B cell (primary cell): Measurements from ENCODE around the gene SLC23A2. TPM values are rescaled to one million over a fixed set of nuclear protein-coding genes. Genes with fewer than 3 reads are reported as not detected.
"Not testable (repeated sequence)": the region's sequence is repeated elsewhere in the genome, so short reads cannot be mapped to it uniquely, and the experiment has no call there.

Experiments used
- ATAC-seq: fragments of 200-7000 bp; cut with Tn5 transposase; one replicate; pipeline ENCODE4 v1.10.0; 2021; ENCODE audit warnings: low read depth, mild to moderate bottlenecking, moderate number of reproducible peaks, moderate library complexity
- CTCF ChIA-PET: fragments of 350-600 bp; sonication (Branson Sonifier 250); formaldehyde crosslinking; loops from one replicate; lab custom pipeline; 2021; ENCODE audit warnings: antibody characterized with exemption, inconsistent platforms; lab: Charles Lee
- POLR2A ChIA-PET: fragments of 350-600 bp; sonication (Branson Sonifier 250); formaldehyde crosslinking; loops from one replicate; lab custom pipeline; 2021; ENCODE audit warnings: antibody characterized with exemption; lab: Charles Lee
- DNase-seq: peaks from one replicate; pipeline ENCODE4 v3.0.0; 2013
- H2AFZ ChIP-seq: 2 replicates; pipeline ENCODE4 v1.6.1; 2012; ENCODE audit warnings: mild to moderate bottlenecking, low read depth, low read length; ENCODE audit not compliant: insufficient read depth, poor library complexity, severe bottlenecking
- H3K27ac ChIP-seq, 2 donors: 1 replicate in 1 of 2; 2 replicates in 1 of 2; pipeline ENCODE4 v1.5.1; 2012 to 2013; ENCODE audit warnings: low read length in 2 of 2, mild to moderate bottlenecking in 2 of 2, moderate library complexity in 1 of 2
- H3K27me3 ChIP-seq, 4 experiments: fragments of 200-600 bp in 1 of 4; sonication (generic) in 1 of 4; replicated peaks in 1 of 4; 1 replicate in 2 of 4; 2 replicates in 2 of 4; pipeline versions ENCODE4 v1.6.1 to v1.7.0; 2013 to 2016; ENCODE audit warnings: low read length in 3 of 4, mild to moderate bottlenecking in 2 of 4, mixed read lengths in 1 of 4, moderate library complexity in 1 of 4; ENCODE audit not compliant: insufficient read depth in 4 of 4, control insufficient read depth in 3 of 4; ENCODE audit errors: control extremely low read depth in 1 of 4
- H3K36me3 ChIP-seq, 2 experiments: replicated peaks in 1 of 2; 1 replicate in 1 of 2; 2 replicates in 1 of 2; pipeline versions ENCODE4 v1.6.1 to v1.7.1; 2013; ENCODE audit warnings: low read length in 1 of 2; ENCODE audit not compliant: insufficient read depth in 2 of 2, control insufficient read depth in 1 of 2; ENCODE audit errors: control extremely low read depth in 1 of 2, extremely low read depth in 1 of 2
- H3K4me1 ChIP-seq, 2 donors: fragments of 200-600 bp in 1 of 2; sonication (generic) in 1 of 2; 1 replicate in 1 of 2; 2 replicates in 1 of 2; pipeline versions ENCODE4 v1.5.1 to v1.6.1; 2013 to 2017; ENCODE audit warnings: low read length in 2 of 2; ENCODE audit not compliant: control insufficient read depth in 2 of 2, insufficient read depth in 2 of 2
- H3K4me2 ChIP-seq: replicated peaks from 2 replicates; pipeline ENCODE3; 2012; ENCODE audit warnings: mild to moderate bottlenecking, low read depth, low read length; ENCODE audit not compliant: poor library complexity, severe bottlenecking
- H3K4me3 ChIP-seq, 5 experiments: fragments of 200-600 bp in 1 of 5; sonication (generic) in 1 of 5; 1 replicate in 3 of 5; 2 replicates in 2 of 5; pipeline versions ENCODE4 v1.5.1 to v1.7.0; 2011 to 2016; ENCODE audit warnings: low read length in 4 of 5, mild to moderate bottlenecking in 4 of 5, low read depth in 2 of 5, control low read depth in 1 of 5, moderate library complexity in 1 of 5; ENCODE audit not compliant: insufficient read depth in 1 of 5; ENCODE audit errors: control extremely low read depth in 1 of 5, extremely low read depth in 1 of 5
- H3K79me2 ChIP-seq: fragments of 200-600 bp; sonication (generic); one replicate; pipeline ENCODE4 v1.6.0; 2016; ENCODE audit warnings: low read length; ENCODE audit not compliant: control insufficient read depth, insufficient read depth
- H3K9ac ChIP-seq: fragments of 200-600 bp; sonication (generic); 2 replicates; pipeline ENCODE4 v1.6.1; 2017; ENCODE audit warnings: mild to moderate bottlenecking, low read length, moderate library complexity
- H3K9me3 ChIP-seq, 3 donors: one replicate each; pipeline versions ENCODE4 v1.6.1 to v1.7.1; 2013; ENCODE audit warnings: low read length in 2 of 3; ENCODE audit not compliant: control insufficient read depth in 2 of 3, insufficient read depth in 1 of 3; ENCODE audit errors: control extremely low read depth in 1 of 3
- H4K20me1 ChIP-seq: 2 replicates; pipeline ENCODE4 v1.6.0; 2012; ENCODE audit warnings: mild to moderate bottlenecking, low read length; ENCODE audit not compliant: insufficient read depth, control insufficient read depth, poor library complexity, severe bottlenecking
- H3K27ac Mint-ChIP-seq: one replicate; pipeline ENCODE4 v1.8.0; 2021; ENCODE audit warnings: mixed read lengths
- H3K27me3 Mint-ChIP-seq: one replicate; pipeline ENCODE4 v1.8.0; 2021; ENCODE audit warnings: mixed read lengths
- H3K4me1 Mint-ChIP-seq: one replicate; pipeline ENCODE4 v1.8.0; 2021; ENCODE audit warnings: mixed read lengths
- H3K4me3 Mint-ChIP-seq: one replicate; pipeline ENCODE4 v1.8.0; 2021; ENCODE audit warnings: mixed read lengths
- H3K9me3 Mint-ChIP-seq: one replicate; pipeline ENCODE4 v1.8.0; 2022; ENCODE audit warnings: mixed read lengths; ENCODE audit not compliant: insufficient read depth
- CTCF ChIP-seq: fragments of 200-600 bp; IDR thresholded peaks from one replicate; pipeline ENCODE4 v1.8.0; 2022; ENCODE audit warnings: antibody characterized with exemption, mild to moderate bottlenecking
- EZH2 ChIP-seq: IDR thresholded peaks from 2 replicates; pipeline ENCODE4 v1.6.1; 2012; ENCODE audit warnings: borderline replicate concordance, low read depth, mild to moderate bottlenecking, moderate library complexity, low read length; ENCODE audit not compliant: insufficient read depth, poor library complexity, severe bottlenecking
- WGBS: methylation state at CpG from one replicate; pipeline ENCODE4 v1.1.5; 2013; ENCODE audit warnings: missing lambda C conversion rate; ENCODE audit not compliant: insufficient coverage; 5-methylcytosine and 5-hydroxymethylcytosine counted together
- intact Hi-C: fragments of 100-400 bp; cut with micrococcal nuclease; formaldehyde crosslinking; loops from one replicate; pipeline ENCODE4 v1.10.0; 2022
- polyA plus RNA-seq: library from polyadenylated mRNA; depleted of rRNA; stranded (reverse); fragments of >200 nt; gene quantifications from 2 replicates; pipeline ENCODE4 v1.2.3, GENCODE V29; 2012
- total RNA-seq, 2 donors: library from RNA; stranded (reverse); fragments of 120-200 nt in 1 of 2; gene quantifications; 1 replicate in 1 of 2; 2 replicates in 1 of 2; pipeline versions ENCODE4 v1.2.3 to v1.2.4, GENCODE V29; 2013 to 2022

The SLC23A2 gene
- total and polyA plus RNA-seq, 2 donors (not counting 1 experiment from before 2014, with no cell fraction given), result 23.6 to 70.7 TPM

GRCh38 chr20:4924032-4924431 is 77.3 kb downstream of the SLC23A2 start:
- H3K4me2 ChIP-seq, result no peak overlapping the region
- H3K4me1 ChIP-seq, result no peaks in the 10 kb centered on the region
- peaks cover 0 to 33% of the 10 kb centered on the region in 2 experiments for H3K36me3 ChIP-seq
- H2AFZ ChIP-seq, result no peak overlapping the region
- CTCF ChIA-PET, result no interaction called here
- peak overlapping the region; percentile 37 for H3K27ac Mint-ChIP-seq
- no peaks in the 10 kb centered on the region for H3K27me3 Mint-ChIP-seq
- peaks cover 20% of the 10 kb centered on the region for H3K4me1 Mint-ChIP-seq
- no peak overlapping the region for H3K9ac ChIP-seq
- H3K4me3 Mint-ChIP-seq, result no peak overlapping the region
- no peak for DNase-seq
- no peak for ATAC-seq
- peaks cover 52% of the 10 kb centered on the region for H3K79me2 ChIP-seq
- POLR2A ChIA-PET, result no interaction called here
- H3K4me3 ChIP-seq, result no peak overlapping the region
- no peak overlapping the region for H3K27ac ChIP-seq
- H3K9me3 ChIP-seq, result no peaks in the 10 kb centered on the region
- H3K27me3 ChIP-seq, result no peaks in the 10 kb centered on the region
- peaks cover 7% of the 10 kb centered on the region for H4K20me1 ChIP-seq
- H3K9me3 Mint-ChIP-seq, result no peaks in the 10 kb centered on the region
- 100% methylated on average over 6 of the region's 6 CpGs for WGBS
- intact Hi-C loops, result no loop called here
- TF ChIP-seq CTCF (no peak), EZH2 (no peak)

GRCh38 chr20:4922186-4922585 is 79.1 kb downstream of the SLC23A2 start:
- H3K27me3 Mint-ChIP-seq, result no peaks in the 10 kb centered on the region
- no peak for ATAC-seq
- H3K36me3 ChIP-seq, result peaks cover 0 to 15% of the 10 kb centered on the region in 2 experiments
- no peaks in the 10 kb centered on the region for H3K9me3 Mint-ChIP-seq
- H3K4me3 ChIP-seq, result no peak overlapping the region
- H3K27ac Mint-ChIP-seq, result no peak overlapping the region
- H3K4me2 ChIP-seq, result no peak overlapping the region
- H3K79me2 ChIP-seq, result peaks cover 39% of the 10 kb centered on the region
- H3K4me1 Mint-ChIP-seq, result peaks cover 35% of the 10 kb centered on the region
- 100% methylated on average over 3 of the region's 4 CpGs for WGBS
- H3K4me3 Mint-ChIP-seq, result no peak overlapping the region
- DNase-seq, result no peak
- H3K9ac ChIP-seq, result no peak overlapping the region
- no peak overlapping the region for H2AFZ ChIP-seq
- no peak overlapping the region for H3K27ac ChIP-seq
- ChIA-PET POLR2A (no interaction called here), CTCF (interaction anchor here (0.6 kb wide), 1 partner anchor 309 kb away, joined by 3 read pairs; no protein-coding TSS in a partner anchor)
- no peaks in the 10 kb centered on the region for H3K27me3 ChIP-seq
- H3K9me3 ChIP-seq, result no peaks in the 10 kb centered on the region
- intact Hi-C loops, result no loop called here
- TF ChIP-seq EZH2, result no peak
- no peak for TF ChIP-seq CTCF
- peaks cover 12% of the 10 kb centered on the region for H4K20me1 ChIP-seq
- no peaks in the 10 kb centered on the region for H3K4me1 ChIP-seq

GRCh38 chr20:4921271-4921670 is 80.0 kb downstream of the SLC23A2 start:
- DNase-seq, H3K27ac Mint-ChIP-seq, H3K4me1 ChIP-seq, H3K27ac ChIP-seq, ATAC-seq, H3K9me3 Mint-ChIP-seq, H2AFZ ChIP-seq, H3K4me3 Mint-ChIP-seq, H3K27me3 Mint-ChIP-seq, H3K27me3 ChIP-seq, H3K4me2 ChIP-seq, intact Hi-C loops, H3K4me3 ChIP-seq, H3K9ac ChIP-seq, H3K9me3 ChIP-seq: not testable (repeated sequence)
- peaks cover 16% of the 10 kb centered on the region for H4K20me1 ChIP-seq
- no CpG with 5 or more reads among the region's 2 CpGs for WGBS
- H3K79me2 ChIP-seq, result peaks cover 35% of the 10 kb centered on the region
- H3K4me1 Mint-ChIP-seq, result peaks cover 42% of the 10 kb centered on the region
- POLR2A ChIA-PET, result interaction anchor here (0.6 kb wide), 1 partner anchor 69 kb away, joined by 9 read pairs; no protein-coding TSS in a partner anchor
- CTCF ChIA-PET, result interaction anchor here (1.6 kb wide), 1 partner anchor 21 kb away, joined by 3 read pairs; no protein-coding TSS in a partner anchor
- H3K36me3 ChIP-seq, result peaks cover 0 to 11% of the 10 kb centered on the region in 2 experiments
